NCI-H2196 treated with DMSO at 0.1 percent for 48 hours (cell line): ENCODE results near the gene UPK3A.
"Not testable (repeated sequence)": the region's sequence is repeated elsewhere in the genome, so short reads cannot be mapped to it uniquely, and the experiment has no call there.

Experiments used
- DNase-seq: peaks from one replicate; lab custom pipeline; 2025; ENCODE audit not compliant: unreplicated experiment; lab: John Stamatoyannopoulos, UW

Gene UPK3A

DNA sequence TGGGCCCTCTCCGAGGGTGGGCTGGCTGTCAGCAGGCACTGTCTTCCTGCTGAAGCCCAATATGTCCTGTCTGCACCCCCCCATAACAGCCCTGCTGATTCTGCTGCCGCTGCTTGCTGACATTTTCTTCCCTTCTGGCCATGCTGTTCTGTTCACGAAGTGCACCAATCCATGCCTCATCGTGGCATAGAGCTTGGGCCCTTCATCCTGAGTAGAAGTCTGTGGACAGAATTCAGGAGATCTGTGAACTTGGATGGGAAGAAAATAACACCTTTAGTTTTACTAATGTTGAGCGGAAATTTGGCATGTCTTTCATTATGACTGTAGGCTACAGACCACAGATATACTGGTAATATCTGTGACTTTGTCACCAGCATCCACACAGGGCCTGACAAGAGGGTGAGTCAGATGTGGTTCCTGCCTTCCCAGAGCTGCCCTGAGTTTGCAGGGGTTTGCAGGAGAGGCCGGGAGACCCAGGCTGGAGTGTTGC, 29.9 kb upstream of the UPK3A start:
- no peak for DNase-seq

DNA sequence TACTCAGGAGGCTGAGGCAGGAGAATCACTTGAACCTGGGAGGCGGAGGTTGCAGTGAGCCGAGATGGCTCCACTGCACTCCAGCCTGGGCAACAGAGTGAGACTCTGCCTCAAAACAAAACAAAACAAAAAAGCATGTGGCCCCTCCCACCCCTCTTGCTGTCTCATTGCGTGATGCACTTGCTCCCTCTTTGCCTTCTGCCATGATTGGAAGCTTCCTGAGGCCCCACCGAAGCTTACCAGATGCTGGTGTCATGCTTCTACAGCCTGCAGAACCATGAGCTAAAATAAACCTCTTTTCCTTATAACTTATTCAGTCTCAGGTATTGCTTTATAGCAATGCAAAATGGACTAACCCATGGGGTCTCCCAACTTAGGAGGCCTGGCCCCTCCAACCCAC, 26.8 kb upstream of the UPK3A start:
- DNase-seq, result not testable (repeated sequence)

DNA sequence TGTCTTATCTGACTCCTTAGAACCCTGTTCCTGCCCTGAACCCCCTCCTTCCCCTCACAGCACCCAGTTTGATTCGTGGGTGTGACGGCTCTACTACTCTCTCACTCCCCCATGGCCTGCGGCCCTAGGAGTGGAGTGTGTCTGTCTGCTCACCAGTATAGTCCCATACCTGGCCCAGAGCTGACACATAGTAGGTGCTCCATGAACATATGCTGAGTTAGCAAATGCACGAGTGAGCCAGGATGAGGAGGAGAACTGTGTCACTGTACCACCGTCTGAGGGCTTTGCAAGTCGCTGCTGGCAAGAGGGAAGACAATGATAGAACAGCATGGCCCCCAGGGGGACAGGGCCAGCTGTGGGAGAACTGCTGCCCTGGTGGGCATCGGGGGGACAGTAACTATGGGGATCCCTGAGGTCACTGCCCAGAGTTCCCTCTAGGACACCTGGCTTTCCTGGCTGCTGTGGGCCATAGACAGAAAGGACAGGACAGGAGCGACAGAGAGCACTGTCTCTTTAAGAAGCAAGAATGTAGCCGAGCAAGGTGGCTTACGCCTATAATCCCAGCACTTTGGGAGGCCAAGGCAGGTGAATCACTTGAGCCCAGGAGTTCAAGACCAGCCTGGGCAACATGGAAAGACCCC, 24.9 kb upstream of the UPK3A start:
- DNase-seq, result no peak

DNA sequence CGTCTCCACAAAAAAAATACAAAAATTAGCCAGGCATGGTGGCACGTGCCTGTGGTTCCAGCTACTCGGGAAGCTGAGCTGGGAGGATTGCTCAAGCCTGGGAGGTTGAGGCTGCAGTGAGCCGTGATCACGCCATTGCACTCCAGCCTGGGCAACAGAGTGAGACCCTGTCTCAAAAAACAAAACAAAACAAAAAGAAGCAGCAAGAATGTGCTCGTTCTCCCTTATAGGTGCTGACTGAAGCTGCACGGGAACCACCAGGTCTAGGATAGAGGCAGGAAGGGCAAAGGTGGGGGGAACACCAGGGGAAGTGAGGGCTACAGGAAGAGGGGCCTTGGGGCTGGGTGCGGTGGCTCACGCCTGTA, 24.4 kb upstream of the UPK3A start:
- DNase-seq, result not testable (repeated sequence)

DNA sequence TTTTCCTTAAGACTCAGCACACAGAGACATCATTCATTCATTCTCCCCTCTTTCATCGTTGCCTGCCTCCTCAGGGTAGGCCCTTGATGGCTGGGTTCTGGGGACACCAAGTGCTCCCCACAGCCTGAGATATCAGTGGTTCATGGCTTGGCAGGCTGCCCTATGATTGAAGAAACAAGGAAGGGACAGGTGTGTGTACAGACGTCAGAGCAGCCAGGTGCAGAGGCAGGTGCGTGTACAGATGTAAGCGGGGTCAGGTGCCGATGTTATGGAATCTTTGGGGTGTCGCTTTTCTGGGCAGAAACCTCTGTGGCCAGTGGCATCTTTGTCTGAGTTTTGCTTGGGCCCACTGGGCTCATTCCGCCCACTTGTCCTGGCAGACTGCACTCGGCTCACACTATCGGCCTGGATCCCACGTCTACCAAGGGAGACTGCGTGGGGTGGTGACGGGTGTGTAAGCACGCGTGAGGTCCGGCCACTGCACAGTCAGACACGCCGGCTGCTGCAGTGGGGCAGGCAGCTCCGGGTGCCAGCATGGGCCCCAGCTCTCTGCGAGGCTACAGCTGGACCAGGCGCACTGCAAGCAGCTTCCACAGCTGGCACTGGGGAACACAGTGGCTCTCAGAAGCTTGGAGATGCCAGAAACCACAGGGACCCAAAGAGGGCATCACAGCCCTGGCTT, 23.2 kb upstream of the UPK3A start:
- peak; percentile 26 for DNase-seq

DNA sequence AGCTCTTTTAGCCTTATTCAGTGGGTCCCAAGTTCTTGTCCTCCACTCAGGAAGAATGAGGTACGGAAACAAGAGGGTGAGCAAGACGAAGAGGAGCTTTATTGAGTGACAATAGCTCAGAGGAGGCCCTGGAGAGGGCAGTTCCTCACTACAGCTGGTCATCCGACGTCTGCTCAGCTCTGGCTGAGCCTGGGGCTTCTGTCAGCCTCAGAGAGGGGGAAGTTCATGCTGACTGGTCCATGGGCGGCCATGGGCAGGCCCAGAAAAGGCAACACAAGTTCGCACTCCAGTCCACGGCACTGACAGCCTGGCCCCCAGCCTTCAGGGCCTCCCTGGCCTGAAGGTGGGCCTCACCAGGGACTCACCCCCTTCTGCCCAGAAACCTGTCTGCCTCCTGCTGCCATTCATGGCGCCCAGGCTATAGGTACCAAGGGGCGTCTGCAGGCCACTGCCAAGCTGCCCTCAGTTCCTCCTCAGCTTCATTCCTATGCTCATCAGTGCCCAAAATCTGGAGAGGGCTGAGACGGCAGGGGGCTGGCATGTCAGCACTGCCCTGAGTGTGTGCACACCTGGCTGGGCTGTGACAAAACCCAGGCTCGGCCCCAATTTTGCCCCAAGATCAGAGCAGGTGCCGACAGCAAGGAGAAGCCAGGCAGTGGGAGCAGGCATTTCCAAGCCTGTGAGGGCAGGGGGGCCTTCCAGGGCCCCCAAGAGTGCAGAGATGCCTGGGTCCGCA, 22.4 kb upstream of the UPK3A start:
- DNase-seq, result no peak

DNA sequence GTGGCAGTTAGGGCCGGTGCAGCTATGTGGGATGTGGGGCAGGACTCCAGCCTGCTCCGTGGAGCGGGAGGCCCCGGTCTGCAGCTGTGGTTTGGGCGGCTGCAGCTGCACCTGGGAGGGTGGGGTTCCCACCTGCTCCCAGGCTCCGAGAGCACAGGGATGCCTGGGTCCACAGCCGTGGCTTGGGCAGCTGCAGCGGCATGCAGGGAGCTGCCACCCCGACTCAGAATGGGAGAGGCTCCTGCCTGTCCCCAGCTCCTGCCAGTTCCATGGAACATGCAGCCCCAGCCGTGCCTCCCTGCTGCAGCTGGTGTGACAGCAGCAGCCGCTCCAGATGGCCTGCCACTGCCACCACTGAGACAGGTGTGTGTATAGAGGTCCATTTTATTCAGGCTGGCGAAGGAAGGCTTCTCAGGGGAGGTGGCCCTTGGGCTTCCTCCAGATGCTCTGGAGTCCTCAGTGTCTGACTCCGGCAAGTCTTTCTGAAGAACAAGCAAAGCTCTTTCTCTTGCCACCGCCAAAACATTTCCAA, 21.8 kb upstream of the UPK3A start:
- DNase-seq, result no peak

DNA sequence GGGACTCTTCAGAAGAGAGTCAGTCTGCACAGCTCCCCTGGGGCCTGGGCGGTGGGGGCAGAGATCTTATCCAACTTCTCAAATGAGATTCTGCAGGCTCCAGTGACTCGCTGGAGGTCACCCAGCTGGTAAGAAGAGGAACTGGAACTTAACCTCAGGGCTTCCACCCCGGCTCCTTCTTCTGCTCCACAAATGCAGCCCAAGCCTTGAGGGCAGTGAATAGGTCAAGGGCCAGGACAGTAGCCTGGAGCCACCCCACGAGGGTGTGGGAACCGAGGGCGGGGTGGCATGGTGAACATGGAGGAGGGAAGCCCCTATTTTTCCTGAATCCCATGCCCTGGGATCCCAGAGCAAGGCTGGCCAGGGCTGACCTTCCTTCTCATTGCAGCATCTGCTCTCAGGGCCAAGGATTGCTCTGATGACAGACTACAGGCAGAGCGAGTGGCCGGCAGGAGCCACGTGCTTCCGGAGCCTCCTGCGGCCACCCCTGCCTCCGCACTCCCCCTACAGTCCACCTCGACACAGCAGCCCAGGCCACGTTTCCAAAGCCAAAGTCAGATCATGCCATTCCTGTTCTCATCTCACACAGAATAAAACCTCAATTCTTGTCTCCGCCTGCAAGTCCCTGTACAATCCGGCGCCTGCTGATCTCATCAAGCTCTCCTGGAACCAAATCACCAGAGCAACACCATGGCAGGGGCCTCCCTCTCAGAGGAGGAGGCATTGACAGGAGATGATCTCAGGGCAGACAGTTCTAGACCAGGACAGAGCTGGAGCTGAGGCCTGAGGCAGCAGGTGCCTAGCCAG, 21.1 kb upstream of the UPK3A start:
- DNase-seq, result no peak

DNA sequence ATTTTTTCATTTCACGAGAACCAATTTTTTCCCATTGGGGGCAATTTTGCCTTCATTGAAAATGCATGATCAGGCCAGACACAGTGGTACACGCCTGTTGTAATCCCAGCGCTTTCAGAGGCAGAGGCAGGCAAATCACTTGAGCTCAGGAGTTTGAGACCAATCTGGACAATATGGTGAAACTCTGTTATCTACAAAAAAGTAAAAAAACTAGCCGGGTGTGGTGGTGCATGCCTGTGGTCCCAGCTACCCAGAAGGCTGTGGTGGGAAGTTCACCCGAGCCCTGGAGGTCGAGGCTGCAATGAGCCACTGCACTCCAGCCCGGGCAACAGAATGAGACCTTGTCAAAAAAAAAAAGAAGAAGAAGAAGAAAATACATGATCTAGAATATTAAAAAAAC, 19.2 kb upstream of the UPK3A start:
- DNase-seq, result no peak

DNA sequence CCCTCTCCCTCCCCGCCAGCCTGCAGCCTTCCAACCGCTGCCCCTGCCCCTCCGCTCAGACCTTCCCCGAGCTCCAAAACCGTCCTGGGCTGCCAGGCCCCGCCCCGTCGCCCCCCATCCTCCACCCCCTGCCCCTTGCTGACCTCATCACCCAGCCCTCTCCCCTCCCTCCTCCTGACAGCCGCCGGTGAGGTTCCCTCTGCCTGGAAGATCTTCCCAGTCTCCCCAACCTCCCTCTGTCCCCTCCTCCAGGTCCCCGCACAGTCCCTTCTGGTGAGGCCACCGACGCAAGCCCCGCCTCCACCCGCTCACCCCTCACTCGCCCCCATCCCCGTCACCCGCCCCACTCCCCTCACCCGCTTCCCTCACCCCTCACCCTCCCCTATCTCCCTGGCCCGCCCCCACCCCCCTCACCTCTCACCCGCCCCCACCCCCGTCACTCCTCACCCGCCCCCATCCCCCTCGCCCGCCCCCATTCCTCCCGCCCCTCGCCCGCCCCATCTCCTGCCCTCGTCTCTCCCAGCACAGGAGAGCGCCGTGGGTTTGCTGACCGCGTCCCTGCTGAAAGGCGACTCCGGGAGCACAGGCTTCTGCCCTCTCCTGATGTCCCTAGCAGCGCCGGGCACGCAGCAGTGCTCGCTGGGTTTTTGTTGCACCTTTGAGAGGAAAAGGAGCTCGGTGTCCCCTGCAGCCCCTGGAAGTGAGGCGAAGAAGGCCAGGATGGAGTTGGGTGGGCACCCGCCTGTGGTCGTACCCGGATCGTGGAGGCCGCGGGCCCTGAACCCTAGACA, 16.4 kb upstream of the UPK3A start:
- no peak for DNase-seq

DNA sequence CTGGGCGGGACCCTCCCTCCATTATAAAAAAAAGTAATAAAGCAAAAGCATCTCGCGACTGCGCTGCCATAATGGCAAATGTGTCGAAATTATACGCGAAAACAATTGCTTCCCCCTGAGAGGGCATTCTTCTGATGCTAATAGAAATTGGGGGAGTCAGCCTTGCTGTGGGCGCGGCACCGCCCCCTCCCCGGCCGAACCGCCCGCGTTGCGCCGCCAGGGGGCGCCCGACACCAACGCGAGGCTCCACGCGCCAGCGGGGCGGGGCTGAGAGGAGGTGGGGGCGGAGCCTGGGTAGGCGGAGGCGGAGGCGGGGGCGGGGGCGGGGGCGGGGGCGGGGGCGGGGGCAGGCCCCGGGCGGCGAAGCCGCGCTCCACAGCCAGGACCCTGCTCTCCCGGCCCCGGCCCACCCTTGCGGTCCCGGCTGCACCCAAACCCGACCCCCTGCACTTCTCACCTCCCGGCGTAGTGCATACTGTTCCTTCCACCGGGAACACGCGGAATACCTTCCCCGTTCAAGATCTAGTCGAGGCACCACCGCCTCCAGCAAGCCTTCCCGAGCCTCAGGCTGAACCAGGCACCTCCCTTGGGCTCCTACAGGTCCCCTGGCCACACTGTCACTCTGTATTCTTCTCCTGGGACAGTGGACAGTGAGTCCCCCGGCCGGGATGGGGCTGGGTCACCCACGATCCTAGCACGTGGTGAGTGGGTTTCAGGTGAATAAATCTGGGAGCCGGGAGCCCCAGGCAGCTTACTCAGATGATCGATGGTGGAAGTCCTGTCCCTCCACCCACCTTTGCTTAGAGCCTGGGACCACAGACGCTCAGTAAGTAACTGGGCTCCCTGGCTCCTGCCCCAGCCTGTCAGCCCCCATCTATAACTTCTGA, 15.5 kb upstream of the UPK3A start:
- peak; percentile 37 for DNase-seq

DNA sequence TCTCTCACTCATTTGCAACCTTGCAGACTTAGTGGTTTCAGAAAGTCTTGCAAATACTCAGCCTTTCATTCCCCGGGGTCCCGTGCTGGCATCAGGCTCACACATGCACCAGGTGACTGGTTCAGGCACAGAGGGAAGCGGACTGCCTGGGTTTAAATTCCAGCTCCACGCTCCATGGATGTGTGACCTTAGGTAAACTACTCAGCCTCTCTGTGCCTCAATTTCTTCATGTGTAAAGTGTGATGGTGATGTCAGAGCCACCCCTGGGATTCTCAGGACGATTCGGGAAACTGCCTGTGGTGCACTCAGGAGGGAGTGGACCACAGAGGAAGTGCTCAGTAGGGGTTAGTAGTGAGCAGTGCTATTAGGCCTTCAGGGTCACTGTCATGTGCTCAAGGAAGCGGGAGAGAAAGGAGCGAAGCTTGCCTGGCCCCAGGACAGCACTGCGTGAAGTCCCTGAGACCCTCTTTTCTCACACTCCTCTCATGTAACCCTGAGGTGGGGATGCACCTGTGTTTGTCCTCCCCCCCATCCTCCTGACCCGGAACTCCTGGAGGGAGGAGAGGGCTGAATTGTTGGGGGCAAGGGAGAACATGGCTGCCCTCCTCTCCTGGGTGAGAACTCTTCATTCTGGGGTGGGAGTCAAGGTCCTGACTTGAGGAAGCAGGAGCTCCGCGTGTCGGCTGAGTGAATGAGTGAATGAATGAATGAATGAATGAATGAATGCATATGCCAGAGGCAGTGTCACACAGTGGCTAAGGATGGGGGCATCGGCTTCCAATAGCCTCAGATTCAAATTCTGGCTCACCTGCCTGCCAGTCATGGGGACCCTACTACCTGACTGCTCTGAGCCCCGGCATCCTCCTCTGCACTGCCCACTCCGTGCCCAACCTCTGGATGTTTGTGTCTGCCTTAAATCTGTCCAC, 14.4 kb upstream of the UPK3A start:
- no peak for DNase-seq

DNA sequence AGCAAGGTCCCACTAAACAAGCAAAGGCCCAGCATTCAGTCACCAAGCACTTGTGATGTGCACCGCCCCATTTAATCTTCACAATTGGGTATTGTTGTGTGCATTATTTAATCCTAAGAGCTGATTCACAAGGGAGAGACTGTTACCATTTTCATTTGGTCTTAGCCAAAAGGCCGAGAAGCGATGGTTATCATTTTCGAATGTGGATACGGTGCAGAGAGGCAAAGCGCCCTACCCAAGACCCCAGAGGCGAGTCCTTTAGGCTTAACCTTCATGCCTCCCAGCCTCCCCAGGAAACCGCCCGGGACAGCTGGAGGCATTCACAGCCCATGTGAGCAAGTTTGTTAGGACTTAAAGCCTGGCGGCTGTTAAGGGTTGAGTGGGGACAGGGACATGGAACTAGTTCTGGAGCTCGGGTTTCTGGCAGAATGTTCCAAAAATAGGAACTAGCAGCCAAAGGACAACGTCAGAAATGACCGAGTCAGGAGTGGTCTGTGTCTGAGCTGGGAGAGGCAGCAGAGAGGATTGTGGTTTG, 13.0 kb upstream of the UPK3A start:
- no peak for DNase-seq

DNA sequence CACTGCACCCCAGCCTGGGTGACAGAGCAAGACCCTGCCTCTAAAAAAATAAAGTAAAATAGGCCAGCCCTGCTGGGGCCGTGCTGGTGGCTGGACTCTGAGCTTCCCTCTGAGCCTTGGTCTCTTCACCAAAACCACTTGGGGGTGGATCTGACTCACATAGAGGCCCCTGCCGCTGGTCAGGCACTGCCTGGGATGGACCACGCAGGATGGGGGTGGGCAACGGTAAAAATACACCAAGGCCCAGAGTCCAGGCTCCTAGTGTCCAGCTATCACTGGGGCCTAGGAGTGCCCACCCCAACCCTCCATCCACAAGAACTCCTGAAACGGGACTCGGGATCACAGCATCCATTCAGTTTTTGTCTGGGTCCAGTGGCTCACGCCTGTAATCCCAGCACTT, 12.3 kb upstream of the UPK3A start:
- DNase-seq, result no peak

DNA sequence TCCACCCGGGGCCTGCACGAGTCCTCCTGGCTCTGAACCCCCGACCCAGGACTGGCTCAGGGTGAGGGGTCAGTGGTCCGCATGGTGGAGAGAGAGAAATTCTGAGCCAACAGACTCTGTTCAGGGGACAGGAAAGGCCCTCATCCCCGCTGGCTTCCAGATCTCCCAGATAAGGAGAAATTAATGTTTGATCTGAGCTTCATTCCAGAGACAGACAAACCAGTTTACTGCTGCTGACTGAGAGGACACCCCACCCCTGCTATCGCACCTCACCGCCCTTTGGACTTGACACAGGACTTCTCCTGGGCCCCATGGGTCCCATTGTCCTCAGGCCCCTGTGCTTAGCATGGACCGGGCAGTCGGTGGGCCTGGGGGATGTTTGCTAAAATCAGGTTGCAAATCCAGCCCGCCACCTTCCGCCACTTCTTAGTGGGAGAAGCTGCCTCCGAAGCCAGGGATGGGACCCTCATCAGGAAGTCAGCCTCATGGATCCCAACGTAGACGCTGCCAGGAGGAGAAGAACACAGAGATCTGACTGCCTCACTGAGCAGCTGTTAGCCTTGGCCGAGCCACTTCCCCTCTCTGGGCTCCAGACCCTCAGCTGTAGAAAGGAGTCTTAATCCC, 11.2 kb upstream of the UPK3A start:
- no peak for DNase-seq

DNA sequence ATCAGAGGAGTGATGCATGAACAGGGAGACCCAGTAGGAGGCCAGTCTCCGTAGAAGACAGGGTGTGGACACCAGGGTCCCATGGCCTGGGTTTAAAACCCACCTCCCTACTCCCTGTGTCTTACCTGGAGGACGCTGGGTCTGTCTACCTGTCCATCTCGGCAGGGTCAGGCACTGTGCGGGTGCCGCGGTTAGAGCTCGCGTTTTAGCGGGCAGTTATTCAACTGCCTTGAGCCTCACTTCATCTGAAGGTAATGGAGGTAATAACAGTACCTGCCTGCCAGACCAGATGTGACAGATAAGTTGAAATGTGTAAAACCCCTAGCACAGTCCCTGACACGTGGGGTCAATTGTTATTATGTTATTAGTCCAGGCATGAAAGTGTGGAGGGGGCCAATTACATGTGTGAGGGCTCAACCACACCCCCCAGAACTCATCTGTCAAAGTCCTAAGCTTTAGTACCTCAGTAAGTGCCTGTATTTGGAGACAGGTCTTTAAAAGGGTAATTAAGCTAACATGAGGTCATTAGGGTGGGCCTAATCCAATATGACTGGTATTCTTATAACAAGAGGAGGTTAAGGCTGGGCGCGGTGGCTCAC, 8.1 kb upstream of the UPK3A start:
- no peak for DNase-seq

DNA sequence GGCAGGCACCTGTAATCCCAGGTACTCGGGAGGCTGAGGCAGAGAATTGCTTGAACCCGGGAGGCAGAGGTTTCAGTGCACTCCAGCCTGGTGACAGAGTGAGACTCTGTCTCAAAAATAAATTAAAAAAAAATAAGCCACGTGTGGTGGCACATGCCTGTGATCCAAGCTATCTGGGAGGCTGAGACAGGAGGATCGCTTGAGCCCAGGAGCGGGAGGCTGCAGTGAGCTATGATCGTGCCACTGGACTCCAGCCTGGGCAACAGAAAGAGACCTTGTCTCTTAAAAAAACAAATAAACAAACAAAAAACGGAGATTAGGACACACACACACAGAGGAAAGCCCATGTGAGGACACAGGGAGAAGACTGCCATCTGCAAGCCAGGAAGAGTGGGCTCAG, 7.0 kb upstream of the UPK3A start:
- DNase-seq, result not testable (repeated sequence)
